ENCODE results near the gene AHNAK. TPM values are rescaled to one million over a fixed set of nuclear protein-coding genes. Genes with fewer than 3 reads are reported as not detected.
"Not testable (repeated sequence)": the region's sequence is repeated elsewhere in the genome, so short reads cannot be mapped to it uniquely, and the experiment has no call there.

Gene AHNAK, protein sequence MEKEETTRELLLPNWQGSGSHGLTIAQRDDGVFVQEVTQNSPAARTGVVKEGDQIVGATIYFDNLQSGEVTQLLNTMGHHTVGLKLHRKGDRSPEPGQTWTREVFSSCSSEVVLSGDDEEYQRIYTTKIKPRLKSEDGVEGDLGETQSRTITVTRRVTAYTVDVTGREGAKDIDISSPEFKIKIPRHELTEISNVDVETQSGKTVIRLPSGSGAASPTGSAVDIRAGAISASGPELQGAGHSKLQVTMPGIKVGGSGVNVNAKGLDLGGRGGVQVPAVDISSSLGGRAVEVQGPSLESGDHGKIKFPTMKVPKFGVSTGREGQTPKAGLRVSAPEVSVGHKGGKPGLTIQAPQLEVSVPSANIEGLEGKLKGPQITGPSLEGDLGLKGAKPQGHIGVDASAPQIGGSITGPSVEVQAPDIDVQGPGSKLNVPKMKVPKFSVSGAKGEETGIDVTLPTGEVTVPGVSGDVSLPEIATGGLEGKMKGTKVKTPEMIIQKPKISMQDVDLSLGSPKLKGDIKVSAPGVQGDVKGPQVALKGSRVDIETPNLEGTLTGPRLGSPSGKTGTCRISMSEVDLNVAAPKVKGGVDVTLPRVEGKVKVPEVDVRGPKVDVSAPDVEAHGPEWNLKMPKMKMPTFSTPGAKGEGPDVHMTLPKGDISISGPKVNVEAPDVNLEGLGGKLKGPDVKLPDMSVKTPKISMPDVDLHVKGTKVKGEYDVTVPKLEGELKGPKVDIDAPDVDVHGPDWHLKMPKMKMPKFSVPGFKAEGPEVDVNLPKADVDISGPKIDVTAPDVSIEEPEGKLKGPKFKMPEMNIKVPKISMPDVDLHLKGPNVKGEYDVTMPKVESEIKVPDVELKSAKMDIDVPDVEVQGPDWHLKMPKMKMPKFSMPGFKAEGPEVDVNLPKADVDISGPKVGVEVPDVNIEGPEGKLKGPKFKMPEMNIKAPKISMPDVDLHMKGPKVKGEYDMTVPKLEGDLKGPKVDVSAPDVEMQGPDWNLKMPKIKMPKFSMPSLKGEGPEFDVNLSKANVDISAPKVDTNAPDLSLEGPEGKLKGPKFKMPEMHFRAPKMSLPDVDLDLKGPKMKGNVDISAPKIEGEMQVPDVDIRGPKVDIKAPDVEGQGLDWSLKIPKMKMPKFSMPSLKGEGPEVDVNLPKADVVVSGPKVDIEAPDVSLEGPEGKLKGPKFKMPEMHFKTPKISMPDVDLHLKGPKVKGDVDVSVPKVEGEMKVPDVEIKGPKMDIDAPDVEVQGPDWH (N-terminal part only)
- polyA plus RNA-seq (ENCODE audit: insufficient read length in 4 of 4), result 100 to 1,000 TPM; 189 to 439 (median 222) TPM

- no peak for DNase-seq (ENCODE audit: low read depth in 4 of 4, low spot score in 3 of 4)
These were observed at the start of gene AHNAK for GRCh38 chr11:62546244-62546928. TSS of gene AHNAK (minus strand) at chr11:62546806. CDS start at chr11:62536098, 10,708 bp downstream.

DNA sequence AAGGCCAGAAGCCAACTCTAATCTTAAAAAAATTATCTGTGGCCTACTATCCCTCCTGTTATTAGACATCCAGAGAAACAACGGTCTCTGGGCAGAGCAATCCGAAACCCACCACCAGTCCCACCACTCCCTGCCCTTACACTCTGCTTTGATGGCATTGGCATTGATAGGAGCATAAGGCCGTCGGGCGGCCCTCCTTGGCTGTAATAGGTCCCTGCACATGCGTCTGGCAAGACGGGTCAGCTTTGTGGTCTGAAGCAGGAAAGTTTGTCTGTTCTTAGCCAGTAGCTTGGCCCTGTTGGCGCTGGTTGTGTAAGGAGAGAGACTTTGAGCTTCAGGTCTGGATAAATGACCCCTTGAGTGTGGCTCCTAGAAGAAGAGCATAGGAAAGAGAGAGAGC lies 48.5 kb upstream of the AHNAK start:
- DNase-seq (ENCODE audit: low read depth in 4 of 4, low spot score in 3 of 4), result no peak

GRCh38 chr11:62593434-62594044 lies 46.9 kb upstream of the AHNAK start:
- no peak for DNase-seq (ENCODE audit: low read depth in 4 of 4, low spot score in 3 of 4)

DNA sequence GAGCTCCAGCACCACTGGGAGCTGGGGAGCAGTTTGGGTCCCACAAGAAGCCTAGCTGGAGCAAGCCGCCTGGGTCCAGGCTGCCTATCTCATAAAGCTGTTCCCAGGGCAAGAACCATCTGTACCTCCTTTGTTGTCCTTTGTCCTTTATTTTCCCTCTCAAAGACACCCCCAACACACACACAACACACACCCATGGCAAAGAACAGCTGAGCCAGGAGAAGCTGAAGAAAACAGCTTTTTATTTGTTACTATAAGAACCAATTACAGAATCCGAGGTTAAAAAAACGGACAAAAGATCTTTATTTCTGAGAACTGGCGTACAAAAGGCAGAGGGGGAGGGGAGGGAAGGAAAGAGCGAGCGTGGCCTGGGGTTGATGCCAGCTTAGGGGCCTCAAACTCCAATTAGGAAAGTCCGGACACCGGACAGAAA lies 46.4 kb upstream of the AHNAK start:
- no peak for DNase-seq (ENCODE audit: low read depth in 4 of 4, low spot score in 3 of 4)

- no peak for DNase-seq (ENCODE audit: low read depth in 4 of 4, low spot score in 3 of 4)
These were observed 45.7 kb upstream of the AHNAK start for GRCh38 chr11:62592146-62592815.

GRCh38 chr11:62591448-62592145 lies 45.0 kb upstream of the AHNAK start, which contains the start of gene TUT1:
TSS of gene TUT1 (minus strand) at chr11:62591523. CDS start at chr11:62591485, 38 bp downstream.
- peak; percentile 95 to 99 (median 97) for DNase-seq (ENCODE audit: low read depth in 4 of 4, low spot score in 3 of 4)

GRCh38 chr11:62588966-62589637 lies 42.5 kb upstream of the AHNAK start:
- no peak for DNase-seq (ENCODE audit: low read depth in 4 of 4, low spot score in 3 of 4)

GRCh38 chr11:62585356-62585755 lies 38.8 kb upstream of the AHNAK start:
- not testable (repeated sequence) for DNase-seq (ENCODE audit: low read depth in 4 of 4, low spot score in 3 of 4)

DNA sequence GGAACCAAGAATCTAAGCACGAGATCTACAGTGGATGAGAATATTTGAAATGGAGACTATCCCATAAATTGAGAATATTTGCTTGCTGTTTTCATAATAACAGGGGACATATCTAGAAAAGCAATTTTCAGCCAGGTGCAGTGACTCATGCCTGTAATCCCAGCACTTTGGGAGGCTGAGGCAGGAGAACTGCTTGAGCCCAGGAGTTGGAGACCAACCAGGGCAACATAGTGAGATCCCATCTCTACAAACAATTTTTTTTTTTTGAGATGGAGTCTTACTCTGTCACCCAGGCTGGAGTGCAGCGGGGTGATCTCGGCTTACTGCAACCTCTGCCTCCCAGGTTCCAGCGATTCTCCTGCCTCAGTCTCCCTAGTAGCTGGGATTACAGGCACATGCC lies 35.1 kb upstream of the AHNAK start:
- not testable (repeated sequence) for DNase-seq (ENCODE audit: low read depth in 4 of 4, low spot score in 3 of 4)

GRCh38 chr11:62580959-62581715 lies 34.5 kb upstream of the AHNAK start:
- no peak for DNase-seq (ENCODE audit: low read depth in 4 of 4, low spot score in 3 of 4)

DNA sequence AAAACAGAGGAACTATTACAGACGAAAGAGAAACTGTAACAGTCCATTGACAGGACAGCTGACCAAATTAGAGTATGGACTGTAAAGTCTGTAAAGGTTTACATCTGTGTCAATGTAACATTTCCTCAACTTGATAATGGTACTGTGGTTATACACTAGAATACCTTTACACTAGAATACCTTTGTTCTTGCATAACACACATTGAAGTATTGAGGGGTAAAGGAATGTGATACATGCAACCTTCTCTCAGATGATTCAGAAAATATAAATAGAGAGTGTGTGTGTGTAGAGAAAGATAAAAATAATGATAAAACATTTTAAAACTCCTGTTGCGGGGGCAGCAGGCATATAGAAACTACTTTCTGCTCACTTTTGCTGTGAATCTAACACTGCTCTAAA lies 32.6 kb upstream of the AHNAK start:
- no peak for DNase-seq (ENCODE audit: low read depth in 4 of 4, low spot score in 3 of 4)

DNA sequence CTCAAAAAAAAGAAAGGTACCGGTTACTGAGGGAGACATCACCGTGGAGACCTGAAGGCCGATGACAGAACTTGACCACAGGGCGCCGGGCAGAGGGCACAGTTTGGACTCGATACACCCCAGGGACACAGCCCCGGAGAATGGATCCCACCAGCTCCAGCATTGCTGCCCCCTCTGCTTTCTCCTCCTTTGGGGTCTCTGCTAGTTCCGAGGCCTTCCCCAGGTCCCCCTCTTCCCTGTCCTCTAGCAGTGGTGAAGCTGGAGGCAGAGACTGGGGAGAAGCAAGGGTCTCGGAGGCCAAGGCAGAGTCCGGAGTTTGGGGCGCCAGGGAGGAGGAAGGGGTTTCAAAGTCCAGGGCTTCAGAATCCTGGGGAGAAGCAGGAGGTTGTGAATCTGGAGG lies 31.9 kb upstream of the AHNAK start:
- no peak for DNase-seq (ENCODE audit: low read depth in 4 of 4, low spot score in 3 of 4)

DNA sequence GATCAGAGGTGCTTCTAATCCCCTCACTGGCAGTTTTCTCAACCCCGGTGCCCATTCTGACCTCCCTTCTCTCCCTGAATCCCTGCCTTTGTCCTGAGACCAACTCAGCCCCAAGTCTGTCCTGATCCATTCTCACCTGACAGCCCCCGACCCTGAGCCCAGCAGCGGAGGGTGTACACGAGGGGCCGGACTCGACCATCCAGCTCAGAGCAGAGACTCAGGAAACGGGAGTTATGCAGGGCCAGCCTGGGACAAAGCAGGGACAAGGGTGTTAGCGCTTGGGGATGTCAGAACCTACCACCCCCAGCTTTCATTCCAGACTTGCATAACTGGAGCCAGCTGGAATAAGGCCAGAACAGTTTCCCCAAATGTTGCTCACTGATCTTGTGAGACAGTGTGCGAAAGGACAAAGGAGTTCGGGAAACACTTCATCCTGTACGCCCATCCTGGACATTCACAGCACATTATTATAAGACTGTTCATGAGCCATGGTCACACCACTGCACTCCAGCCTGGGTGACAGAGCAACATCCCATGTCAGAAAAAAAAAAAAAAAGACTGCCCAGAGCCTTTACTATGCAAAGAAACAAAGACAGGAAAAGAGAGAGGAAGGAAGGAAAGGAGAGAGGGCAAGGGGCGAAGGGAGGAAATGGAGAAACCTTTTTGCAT lies 30.6 kb upstream of the AHNAK start:
- DNase-seq (ENCODE audit: low read depth in 4 of 4, low spot score in 3 of 4), result no peak

DNA sequence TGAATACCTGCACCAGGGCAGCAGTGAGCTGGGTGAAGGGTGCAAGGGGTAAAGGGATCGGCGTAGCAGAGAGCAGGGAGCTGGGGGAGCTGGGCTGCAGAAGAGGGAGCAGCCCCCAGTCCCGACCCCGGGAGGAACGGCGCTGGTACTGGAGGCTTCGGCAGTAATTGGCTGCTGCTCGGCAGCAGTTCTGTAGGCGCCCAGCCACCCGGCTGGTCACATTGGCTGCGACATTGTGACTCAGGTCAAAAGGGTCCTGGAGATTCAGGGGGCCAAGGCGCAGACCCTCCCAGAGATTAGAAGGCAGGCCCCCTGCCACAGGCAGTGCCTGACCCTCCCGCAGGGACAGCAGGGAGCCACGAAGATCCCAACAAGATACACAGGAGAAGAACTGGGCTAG lies 29.2 kb upstream of the AHNAK start:
- DNase-seq (ENCODE audit: low read depth in 4 of 4, low spot score in 3 of 4), result no peak

- no peak for DNase-seq (ENCODE audit: low read depth in 4 of 4, low spot score in 3 of 4)
These were observed 28.6 kb upstream of the AHNAK start for GRCh38 chr11:62575156-62575555.

- DNase-seq (ENCODE audit: low read depth in 4 of 4, low spot score in 3 of 4), result no peak
These were observed 27.9 kb upstream of the AHNAK start for GRCh38 chr11:62574363-62575071.
